Esophagus mucosa (tissue), 1 donor: ENCODE measurements around the gene PPP3CA. TPM values are rescaled to one million over a fixed set of nuclear protein-coding genes. Genes with fewer than 3 reads are reported as not detected.
"Not testable (repeated sequence)": the region's sequence is repeated elsewhere in the genome, so short reads cannot be mapped to it uniquely, and the experiment has no call there.

Experiments used
- ATAC-seq: fragments of 200-7000 bp; cut with Tn5 transposase; one replicate; pipeline ENCODE4 v1.9.1; 2020
- total RNA-seq: library from RNA; stranded (reverse); gene quantifications from one replicate; pipeline ENCODE4 v1.2.4, GENCODE V29; 2023
- donor health status: DM: yes; HTN: yes; CAD: no.

Gene PPP3CA
- total RNA-seq, 1 donor from 2014 or later = 18.5 TPM

DNA sequence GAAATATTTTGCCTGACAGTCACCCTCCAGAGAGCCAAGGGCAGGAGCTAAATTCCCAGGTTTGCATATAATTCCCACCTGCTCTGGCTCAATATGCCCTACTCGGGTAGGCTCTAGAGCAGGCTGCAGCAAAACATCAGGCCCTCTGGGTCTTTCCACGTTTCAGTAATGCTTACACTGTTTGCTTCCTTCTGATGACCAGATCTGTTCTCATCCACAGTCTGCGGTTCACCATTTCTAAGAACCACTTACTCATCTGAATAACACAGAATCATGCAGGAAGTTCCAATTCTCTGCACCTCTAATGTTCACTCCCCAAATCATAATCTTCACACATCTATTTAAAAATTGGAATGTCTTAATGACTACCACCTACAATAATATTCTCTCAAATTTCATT, 141.4 kb downstream of the PPP3CA start:
- ATAC-seq = peak; percentile 48

DNA sequence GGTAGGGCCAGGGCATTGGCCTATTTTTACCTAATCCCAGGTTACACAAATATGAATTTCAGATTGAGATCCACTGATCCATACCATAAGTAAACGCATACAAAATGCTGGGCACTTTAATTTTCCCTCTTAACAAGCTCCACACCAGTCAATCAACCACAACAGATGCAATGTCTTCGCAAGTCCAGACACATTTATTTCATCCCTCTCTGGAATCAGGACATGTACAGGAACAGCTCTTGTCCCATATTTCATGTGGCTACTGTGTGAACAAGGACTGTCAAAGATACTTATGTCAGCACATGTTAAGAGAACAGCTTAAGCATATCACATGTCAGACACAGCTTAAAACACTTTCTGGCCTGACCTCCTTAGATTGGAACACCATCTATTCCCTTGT, 145.9 kb downstream of the PPP3CA start:
- ATAC-seq = peak; percentile 62

- peak; percentile 51 for ATAC-seq
These were observed 146.8 kb downstream of the PPP3CA start for GRCh38 chr4:101200561-101200960.

GRCh38 chr4:101199507-101200285, 147.6 kb downstream of the PPP3CA start:
- no peak for ATAC-seq

- no peak for ATAC-seq
These were observed 148.5 kb downstream of the PPP3CA start for GRCh38 chr4:101198682-101199339.

DNA sequence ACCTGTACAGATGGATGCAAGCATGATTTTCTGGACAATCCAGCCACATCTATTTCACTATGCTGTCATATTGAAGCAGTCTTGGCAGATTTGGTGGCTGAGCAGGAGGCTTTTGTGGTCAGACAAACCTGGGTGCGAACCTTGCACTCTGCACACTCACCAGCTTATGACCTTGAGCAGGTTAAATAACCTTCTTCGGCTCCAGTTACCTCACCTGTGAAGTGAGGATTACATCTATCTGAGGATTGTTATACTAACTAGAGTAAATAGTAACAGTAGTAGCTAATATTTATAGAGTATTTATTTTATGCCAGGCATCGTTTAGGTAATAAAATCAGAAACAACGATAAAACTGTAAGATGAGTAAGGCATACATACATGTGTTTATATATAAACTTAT, 150.0 kb downstream of the PPP3CA start:
- no peak for ATAC-seq

DNA sequence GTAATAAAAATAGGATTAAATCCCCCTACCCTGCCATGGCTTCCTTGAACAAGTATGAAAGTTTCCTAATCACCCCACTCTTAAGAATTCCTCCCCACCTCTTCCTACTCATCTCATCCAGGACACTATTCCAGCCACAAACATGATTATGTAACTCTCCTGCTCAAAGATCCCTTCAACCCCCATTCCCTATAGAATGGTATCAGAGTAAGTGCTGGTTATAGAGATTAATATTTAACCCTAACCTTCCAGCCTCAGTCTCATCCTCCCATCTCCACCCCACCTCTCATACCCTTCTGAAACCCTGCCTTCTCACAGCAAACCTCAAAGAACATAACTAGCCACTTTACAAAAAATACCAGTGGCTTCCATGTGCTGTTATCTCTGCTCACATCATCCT, 155.1 kb downstream of the PPP3CA start:
- no peak for ATAC-seq

GRCh38 chr4:101191302-101192098, 155.8 kb downstream of the PPP3CA start:
- peak; percentile 49 for ATAC-seq

DNA sequence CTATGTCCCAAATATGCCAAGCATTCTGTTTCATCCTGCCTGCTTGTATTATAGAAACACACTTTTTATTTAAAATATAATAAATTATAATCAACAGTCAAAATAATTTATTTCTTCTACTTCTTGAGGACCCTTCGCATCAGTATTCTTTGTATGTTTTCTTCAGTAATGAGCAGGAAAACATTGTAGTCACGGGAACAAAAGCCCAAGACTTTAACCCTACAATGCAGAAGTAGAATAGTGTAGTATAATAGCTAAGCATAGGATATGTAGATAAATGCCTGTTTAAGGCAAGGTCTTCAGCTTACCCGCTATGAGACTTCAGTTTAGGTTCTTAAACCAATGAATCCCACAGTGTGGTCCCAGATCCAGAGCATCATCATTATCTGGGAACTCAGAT, 156.6 kb downstream of the PPP3CA start:
- no peak for ATAC-seq

DNA sequence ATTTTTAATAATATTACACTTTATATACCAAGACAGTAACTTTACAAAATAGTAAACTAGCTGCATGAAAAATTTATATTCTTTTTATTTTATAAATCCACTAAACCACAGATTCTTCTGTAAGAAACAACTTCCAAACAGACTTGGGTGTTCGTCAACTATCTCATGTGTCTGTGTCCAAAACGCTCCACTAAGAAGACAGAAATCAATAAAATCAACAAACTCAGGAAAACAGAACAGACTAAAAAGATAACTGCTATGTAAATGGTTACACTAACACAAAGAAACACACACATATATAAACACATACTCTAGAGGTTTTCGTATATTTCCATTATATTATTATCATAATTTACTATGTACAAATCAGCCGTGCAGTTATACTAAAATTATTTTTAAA, 158.4 kb downstream of the PPP3CA start:
- ATAC-seq = no peak

- ATAC-seq = no peak
These were observed 159.5 kb downstream of the PPP3CA start for GRCh38 chr4:101187841-101188240.

DNA sequence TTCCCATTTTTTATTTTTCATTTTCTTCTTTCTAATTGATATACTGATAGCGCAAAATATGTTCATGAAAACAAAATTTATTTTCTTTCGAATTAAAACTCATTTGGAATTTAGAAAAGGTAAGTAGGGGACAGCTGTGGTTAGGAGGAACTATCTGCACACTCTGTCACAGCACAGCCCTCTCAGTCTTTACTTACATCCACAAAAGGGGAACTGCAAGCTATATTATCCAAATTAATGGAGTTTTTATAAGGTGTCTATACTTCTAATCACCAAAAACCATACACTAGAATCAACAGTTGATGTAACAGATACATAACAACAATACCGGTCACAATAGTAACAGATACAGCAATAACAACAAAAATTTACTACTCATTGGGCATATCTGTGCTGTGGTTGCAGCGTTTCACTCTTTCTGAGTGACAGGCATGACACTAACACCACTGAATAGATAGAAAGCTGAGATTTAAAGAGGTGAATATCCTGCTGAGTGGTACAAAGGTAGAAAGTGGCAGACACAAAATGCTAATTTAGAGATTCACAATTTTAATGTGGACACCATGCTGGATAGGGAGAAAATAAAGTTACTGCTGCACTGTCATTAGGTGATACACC, 160.7 kb downstream of the PPP3CA start:
- ATAC-seq = no peak

GRCh38 chr4:101184668-101185067, 162.7 kb downstream of the PPP3CA start:
- no peak for ATAC-seq

- ATAC-seq = peak; percentile 80
These were observed 163.5 kb downstream of the PPP3CA start for GRCh38 chr4:101183666-101184373.

DNA sequence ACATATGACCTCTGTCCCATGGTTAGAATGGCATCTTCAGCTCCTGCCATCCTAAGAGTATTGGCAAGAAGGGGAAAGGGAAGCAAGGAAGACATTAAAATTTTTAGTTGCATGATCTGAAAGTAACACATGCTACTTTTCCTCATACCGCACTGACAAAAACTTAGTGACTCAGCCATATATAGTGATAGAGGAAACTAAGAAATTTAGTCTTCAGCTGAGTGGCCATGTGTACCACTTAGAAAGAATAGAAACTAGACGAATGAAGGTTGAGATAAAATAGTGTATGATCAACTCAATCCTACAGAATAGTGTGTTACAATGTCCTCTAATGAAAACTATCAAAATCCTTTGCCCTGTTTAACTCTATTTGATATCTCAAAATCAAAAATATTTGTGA, 164.1 kb downstream of the PPP3CA start:
- peak; percentile 18 for ATAC-seq

DNA sequence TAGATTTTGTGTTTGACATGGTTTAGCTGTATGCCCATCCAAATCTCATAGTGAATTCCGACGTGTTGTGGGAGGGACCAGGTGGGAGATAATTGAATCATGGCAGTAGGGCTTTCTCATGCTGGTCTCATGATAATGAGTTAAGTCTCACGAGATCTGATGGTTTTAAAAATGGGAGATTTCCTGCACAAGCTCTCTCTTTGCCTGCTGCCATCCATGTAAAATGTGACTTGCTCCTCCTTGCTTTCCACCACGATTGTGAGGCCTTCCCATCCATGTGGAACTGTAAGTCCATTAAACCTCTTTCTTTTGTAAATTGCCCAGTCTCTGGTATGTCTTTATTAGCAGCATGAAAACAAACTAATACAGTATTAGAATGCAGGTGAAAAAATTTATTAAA, 164.6 kb downstream of the PPP3CA start:
- ATAC-seq = not testable (repeated sequence)

DNA sequence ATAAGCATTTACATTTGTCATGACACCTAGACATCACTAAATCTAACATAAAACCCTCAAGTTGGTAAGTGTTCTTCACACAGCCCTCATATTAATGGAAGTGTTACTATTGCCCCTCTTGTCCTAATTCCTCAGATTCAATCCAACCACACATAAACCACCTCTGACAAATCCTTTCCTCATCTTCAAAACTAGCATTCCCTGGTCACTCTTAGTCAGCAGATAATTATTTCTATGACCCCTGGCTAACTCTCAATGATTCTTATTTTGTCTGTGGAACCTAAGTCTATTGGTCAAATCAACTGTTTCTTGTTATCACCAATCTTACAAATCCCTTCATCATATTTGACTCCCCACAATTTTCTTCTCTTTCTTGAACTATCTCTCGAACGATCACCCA, 168.6 kb downstream of the PPP3CA start:
- ATAC-seq = no peak

DNA sequence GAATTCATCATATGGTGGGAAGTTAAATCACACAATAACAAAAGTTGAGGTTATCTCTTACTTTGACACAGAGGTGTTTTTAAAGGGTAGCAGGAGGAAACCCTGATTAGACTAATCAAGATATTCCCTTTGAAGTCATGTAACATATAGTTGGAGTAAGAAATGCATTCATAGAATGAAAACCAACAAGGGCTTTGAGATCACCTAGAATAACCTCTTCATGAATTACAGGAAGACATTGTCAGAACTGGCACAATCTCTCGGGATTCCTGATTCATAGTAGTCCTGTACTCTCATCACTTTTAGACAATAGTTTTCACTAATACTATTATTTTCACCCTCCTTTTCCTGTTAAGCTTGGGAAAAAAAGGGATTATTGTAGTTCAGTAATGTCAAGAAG, 170.2 kb downstream of the PPP3CA start:
- no peak for ATAC-seq

DNA sequence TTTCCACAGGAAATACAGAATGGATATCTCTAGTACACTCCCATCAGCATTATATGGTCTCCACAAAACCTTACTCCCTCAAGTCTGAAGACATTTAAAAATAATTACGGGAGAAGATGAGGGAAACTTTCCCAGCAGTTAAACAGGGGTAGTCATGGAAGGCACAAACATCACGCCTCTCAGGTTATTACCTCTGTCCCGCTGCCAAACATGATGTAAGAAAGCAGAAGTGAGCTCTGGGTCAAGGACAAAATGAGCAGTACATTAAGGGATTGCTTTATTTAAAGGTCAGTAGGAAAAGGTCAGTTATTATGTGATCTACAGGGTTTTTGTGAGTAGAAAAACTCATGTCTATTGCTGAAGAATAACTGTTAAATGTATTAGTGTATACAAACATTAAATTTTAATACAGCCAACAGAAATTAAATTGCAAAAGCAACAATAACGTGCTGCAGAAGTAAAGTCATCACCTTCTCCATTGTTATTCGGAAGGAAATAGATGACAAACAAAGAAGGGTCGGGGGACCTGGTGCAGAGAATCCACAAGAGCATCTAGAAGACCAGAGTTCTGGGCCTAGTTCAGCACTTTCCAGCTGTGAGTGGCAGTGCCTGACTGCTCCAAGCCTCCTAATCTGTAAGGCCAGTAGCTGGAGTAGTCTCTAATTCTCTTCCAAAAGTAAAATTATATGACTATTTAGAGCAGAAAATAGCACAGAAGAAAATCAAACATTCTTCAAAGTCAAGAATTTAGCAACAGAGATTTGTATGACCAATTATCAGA, 171.2 kb downstream of the PPP3CA start:
- no peak for ATAC-seq

- peak; percentile 74 for ATAC-seq
These were observed 172.5 kb downstream of the PPP3CA start for GRCh38 chr4:101174679-101175345.

DNA sequence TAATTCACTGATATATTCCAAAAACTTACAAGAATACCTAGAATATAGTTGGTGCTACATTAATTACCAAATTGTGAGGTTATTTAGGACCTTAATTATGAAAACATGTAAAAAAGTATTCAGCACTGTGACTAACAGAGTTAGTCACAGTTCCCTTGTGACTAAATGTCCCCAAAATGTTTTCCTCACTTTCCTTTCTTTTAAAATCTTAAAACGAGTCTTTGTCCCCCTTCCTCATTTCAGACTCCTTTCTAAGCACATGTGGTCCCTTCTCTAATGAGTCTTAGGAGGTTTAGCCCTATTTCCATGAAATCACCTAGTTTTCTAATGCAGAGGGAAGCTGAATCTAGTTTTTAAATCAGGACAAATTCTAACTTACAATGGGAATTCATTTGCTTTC, 175.0 kb downstream of the PPP3CA start:
- no peak for ATAC-seq
